GM23338 (cell line): Measurements from ENCODE around the gene SLC18A2.

Experiments
- CREB1 ChIP-seq: fragments of 250-450 bp; sonication (Bioruptor Pico); IDR thresholded peaks from 2 replicates; pipeline ENCODE4 v1.5.0; 2020; ENCODE audit warnings: low read depth, mild to moderate bottlenecking, moderate library complexity
- CTCF ChIP-seq, 2 experiments: fragments of 200-600 bp in 1 of 2; sonication (generic) in 1 of 2; conservative IDR thresholded peaks; 2 replicates each; pipeline versions ENCODE4 v1.5.1 to v1.6.1; 2016 to 2017; ENCODE audit warnings: antibody characterized with exemption in 2 of 2, low read depth in 2 of 2, mild to moderate bottlenecking in 2 of 2, moderate library complexity in 1 of 2
- EZH2 ChIP-seq: fragments of 200-600 bp; sonication (generic); IDR thresholded peaks from one replicate; pipeline ENCODE4 v1.8.0; 2017; ENCODE audit warnings: antibody characterized with exemption, mild to moderate bottlenecking, low read depth; ENCODE audit not compliant: unreplicated experiment
- EZH2phosphoT487 ChIP-seq: fragments of 200-600 bp; sonication (generic); IDR thresholded peaks from one replicate; pipeline ENCODE4 v1.8.1; 2018; ENCODE audit warnings: antibody characterized with exemption; ENCODE audit not compliant: unreplicated experiment
- JUNB ChIP-seq: IDR thresholded peaks from one replicate; pipeline ENCODE4 v1.6.1; 2016; ENCODE audit warnings: antibody characterized with exemption; ENCODE audit not compliant: unreplicated experiment
- NANOG ChIP-seq: IDR thresholded peaks from 2 replicates; pipeline ENCODE4 v1.6.1; 2016; ENCODE audit warnings: antibody characterized with exemption, borderline replicate concordance
- POLR2AphosphoS5 ChIP-seq: IDR thresholded peaks from 2 replicates; pipeline ENCODE4 v1.6.1; 2016; ENCODE audit warnings: antibody characterized with exemption, low read depth
- REST ChIP-seq: IDR thresholded peaks from one replicate; pipeline ENCODE4 v1.6.1; 2018; ENCODE audit warnings: antibody characterized with exemption; ENCODE audit not compliant: unreplicated experiment
- STAT1 ChIP-seq: IDR thresholded peaks from one replicate; pipeline ENCODE4 v1.6.1; 2016; ENCODE audit warnings: antibody characterized with exemption; ENCODE audit not compliant: unreplicated experiment
- ZNF114 ChIP-seq: fragments of 250-450 bp; sonication (Bioruptor Pico); IDR thresholded peaks from 2 replicates; pipeline ENCODE4 v1.5.0; 2020; ENCODE audit warnings: mild to moderate bottlenecking, moderate library complexity

- TF ChIP-seq CTCF (conservative IDR thresholded peaks at IDR 0.05; ENCODE audit: low read depth in 2 of 2): no peak
- no peak for TF ChIP-seq POLR2AphosphoS5
- no peak for TF ChIP-seq EZH2
- no peak for TF ChIP-seq REST
- no peak for TF ChIP-seq EZH2phosphoT487
- no peak for TF ChIP-seq ZNF114 (CRISPR knock-in tag)
- TF ChIP-seq NANOG: no peak
- TF ChIP-seq CREB1 (CRISPR knock-in tag): no peak
- TF ChIP-seq STAT1: no peak
- TF ChIP-seq JUNB: no peak
These were observed 16.0 kb downstream of the SLC18A2 start for GRCh38 chr10:117256910-117257309.
